Trophoblast cell (in vitro differentiated cells and primary cell): ENCODE results near the gene ERCC2.
A peak's percentile ranks its signal among the peaks of the same experiment; 100 is the strongest.

Experiments used
- DNase-seq, 2 donors: peaks; one replicate each; pipeline ENCODE4 v3.0.0-alpha.2; 2016
- H2AFZ ChIP-seq: 2 replicates; pipeline ENCODE4 v1.6.1; 2013; ENCODE audit warnings: low read length, moderate library complexity, mild to moderate bottlenecking; ENCODE audit not compliant: insufficient read depth, poor library complexity
- H2AK5ac ChIP-seq: 2 replicates; pipeline ENCODE4 v1.6.1; 2013; ENCODE audit warnings: mild to moderate bottlenecking, low read length
- H2BK120ac ChIP-seq: 2 replicates; pipeline ENCODE4 v1.6.1; 2013; ENCODE audit warnings: low read length, mild to moderate bottlenecking, moderate library complexity; ENCODE audit not compliant: insufficient read depth, poor library complexity
- H2BK12ac ChIP-seq: 2 replicates; pipeline ENCODE4 v1.6.1; 2013; ENCODE audit warnings: mild to moderate bottlenecking, low read length, moderate library complexity
- H2BK5ac ChIP-seq: 2 replicates; pipeline ENCODE4 v1.6.1; 2013; ENCODE audit warnings: low read length, low read depth, moderate library complexity, mild to moderate bottlenecking; ENCODE audit not compliant: poor library complexity
- H3K14ac ChIP-seq: 2 replicates; pipeline ENCODE4 v1.6.1; 2013; ENCODE audit warnings: mild to moderate bottlenecking, low read length
- H3K18ac ChIP-seq: 2 replicates; pipeline ENCODE4 v1.6.1; 2013; ENCODE audit warnings: mild to moderate bottlenecking, low read length
- H3K23ac ChIP-seq: 2 replicates; pipeline ENCODE4 v1.6.1; 2013; ENCODE audit warnings: low read length
- H3K27ac ChIP-seq: 2 replicates; pipeline ENCODE4 v1.5.1; 2013; ENCODE audit warnings: low read depth, mild to moderate bottlenecking, inconsistent platforms, low read length, moderate library complexity
- H3K27me3 ChIP-seq: 2 replicates; pipeline ENCODE4 v1.6.1; 2013; ENCODE audit warnings: inconsistent platforms, mild to moderate bottlenecking, low read length, moderate library complexity; ENCODE audit not compliant: insufficient read depth
- H3K36me3 ChIP-seq, 2 experiments: 1 replicate in 1 of 2; 2 replicates in 1 of 2; pipeline ENCODE4 v1.6.1; 2013; ENCODE audit warnings: low read length in 2 of 2, mild to moderate bottlenecking in 2 of 2, moderate library complexity in 1 of 2; ENCODE audit not compliant: insufficient read depth in 2 of 2, control insufficient read depth in 1 of 2
- H3K4ac ChIP-seq: 2 replicates; pipeline ENCODE4 v1.6.1; 2013; ENCODE audit warnings: low read depth, mild to moderate bottlenecking, low read length, moderate library complexity
- H3K4me1 ChIP-seq, 2 experiments: 1 replicate in 1 of 2; 2 replicates in 1 of 2; pipeline ENCODE4 v1.6.1; 2013; ENCODE audit warnings: low read length in 2 of 2, mild to moderate bottlenecking in 2 of 2, moderate library complexity in 1 of 2; ENCODE audit not compliant: insufficient read depth in 2 of 2, control insufficient read depth in 1 of 2
- H3K4me2 ChIP-seq: 2 replicates; pipeline ENCODE4 v1.6.1; 2013; ENCODE audit warnings: inconsistent platforms, mild to moderate bottlenecking, low read length, moderate library complexity
- H3K4me3 ChIP-seq: 2 replicates; pipeline ENCODE4 v1.5.1; 2013; ENCODE audit warnings: mild to moderate bottlenecking, low read depth, low read length, inconsistent platforms
- H3K79me1 ChIP-seq: one replicate; pipeline ENCODE4 v1.6.1; 2013; ENCODE audit warnings: low read length
- H3K79me2 ChIP-seq: 2 replicates; pipeline ENCODE4 v1.6.1; 2013; ENCODE audit warnings: low read length, mild to moderate bottlenecking; ENCODE audit not compliant: control insufficient read depth, insufficient read depth, poor library complexity
- H3K9ac ChIP-seq: 2 replicates; pipeline ENCODE4 v1.6.1; 2013; ENCODE audit warnings: mild to moderate bottlenecking, low read length
- H3K9me3 ChIP-seq: 2 replicates; pipeline ENCODE4 v1.6.1; 2013; ENCODE audit warnings: low read depth, mild to moderate bottlenecking, control low read depth, inconsistent platforms, low read length; ENCODE audit not compliant: insufficient read depth
- H4K12ac ChIP-seq: 2 replicates; pipeline ENCODE4 v1.6.1; 2013; ENCODE audit warnings: low read depth, mild to moderate bottlenecking, low read length, moderate library complexity
- H4K8ac ChIP-seq: 2 replicates; pipeline ENCODE4 v1.6.1; 2013; ENCODE audit warnings: low read depth, mild to moderate bottlenecking, low read length, moderate library complexity
- H4K91ac ChIP-seq: one replicate; pipeline ENCODE4 v1.6.1; 2013; ENCODE audit warnings: low read depth, mild to moderate bottlenecking, low read length, moderate library complexity
- WGBS: extraction: QIAGEN DNeasy Blood & Tissue Kit; methylation state at CpG from one replicate; pipeline ENCODE4 v1.1.7; 2013; ENCODE audit warnings: missing lambda C conversion rate; ENCODE audit not compliant: insufficient read length, insufficient coverage; ENCODE audit errors: extremely low coverage; 5-methylcytosine and 5-hydroxymethylcytosine counted together

The ERCC2 gene

GRCh38 chr19:45355402-45355801 lies 15.0 kb downstream of the ERCC2 start:
- no CpG with 5 or more reads among the region's 9 CpGs for WGBS
- DNase-seq: no peak

GRCh38 chr19:45354241-45354842 lies 16.0 kb downstream of the ERCC2 start:
- no CpG with 5 or more reads among the region's 11 CpGs for WGBS

More at GRCh38 chr19:45355402-45355801, 15.0 kb downstream of the ERCC2 start:
- H2BK120ac ChIP-seq: no peak overlapping the region
- H3K14ac ChIP-seq: no peak overlapping the region
- H3K9ac ChIP-seq: no peak overlapping the region
- H4K8ac ChIP-seq: no peak overlapping the region
- no peak overlapping the region for H2AK5ac ChIP-seq
- H3K23ac ChIP-seq: no peak overlapping the region
- no peak overlapping the region for H4K12ac ChIP-seq
- H3K27ac ChIP-seq: no peak overlapping the region
- no peaks in the 10 kb centered on the region for H3K79me2 ChIP-seq
- H3K4ac ChIP-seq: no peak overlapping the region
- H2BK5ac ChIP-seq: no peak overlapping the region
- H2BK12ac ChIP-seq: no peak overlapping the region
- H3K4me2 ChIP-seq: no peak overlapping the region
- H3K36me3 ChIP-seq: peaks cover 77 to 81% of the 10 kb centered on the region in 2 experiments
- H3K4me3 ChIP-seq: no peak overlapping the region
- H3K9me3 ChIP-seq: peaks cover 2% of the 10 kb centered on the region
- no peak overlapping the region for H3K18ac ChIP-seq
- H4K91ac ChIP-seq: no peak overlapping the region
- H3K79me1 ChIP-seq: no peaks in the 10 kb centered on the region
- H3K4me1 ChIP-seq: no peaks in the 10 kb centered on the region
- H2AFZ ChIP-seq: no peak overlapping the region
- no peaks in the 10 kb centered on the region for H3K27me3 ChIP-seq

GRCh38 chr19:45352914-45353796 lies 17.2 kb downstream of the ERCC2 start:
- no peak overlapping the region for H4K91ac ChIP-seq
- H3K14ac ChIP-seq: no peak overlapping the region
- no peaks in the 10 kb centered on the region for H3K79me2 ChIP-seq
- no peak for DNase-seq
- H3K27me3 ChIP-seq: no peaks in the 10 kb centered on the region
- peaks cover 75 to 83% of the 10 kb centered on the region in 2 experiments for H3K36me3 ChIP-seq
- H3K27ac ChIP-seq: no peak overlapping the region
- H3K18ac ChIP-seq: no peak overlapping the region
- no peaks in the 10 kb centered on the region for H3K79me1 ChIP-seq
- no peak overlapping the region for H3K9ac ChIP-seq
- no peak overlapping the region for H2AK5ac ChIP-seq
- H2AFZ ChIP-seq: no peak overlapping the region
- peaks cover 2% of the 10 kb centered on the region for H3K9me3 ChIP-seq
- no CpG with 5 or more reads among the region's 20 CpGs for WGBS
- no peak overlapping the region for H3K4me3 ChIP-seq
- no peak overlapping the region for H3K4ac ChIP-seq
- H4K12ac ChIP-seq: no peak overlapping the region
- H3K4me2 ChIP-seq: no peak overlapping the region
- no peak overlapping the region for H2BK12ac ChIP-seq
- H3K23ac ChIP-seq: no peak overlapping the region
- no peak overlapping the region for H2BK5ac ChIP-seq
- H4K8ac ChIP-seq: no peak overlapping the region
- H3K4me1 ChIP-seq: no peaks in the 10 kb centered on the region
- no peak overlapping the region for H2BK120ac ChIP-seq

More at GRCh38 chr19:45354241-45354842, 16.0 kb downstream of the ERCC2 start:
- Histone ChIP-seq H2BK5ac (no peak overlapping the region), H2AK5ac (no peak overlapping the region), H3K14ac (no peak overlapping the region), H3K23ac (no peak overlapping the region), H4K12ac (no peak overlapping the region), H2BK12ac (no peak overlapping the region), H3K9me3 (peaks cover 2% of the 10 kb centered on the region), H3K4ac (no peak overlapping the region), H2BK120ac (no peak overlapping the region), H3K4me1 (no peaks in the 10 kb centered on the region), H3K79me2 (no peaks in the 10 kb centered on the region), H3K9ac (no peak overlapping the region), H3K27ac (no peak overlapping the region), H3K18ac (no peak overlapping the region), H3K27me3 (no peaks in the 10 kb centered on the region), H4K91ac (no peak overlapping the region), H3K79me1 (no peaks in the 10 kb centered on the region), H3K36me3 (peaks cover 78 to 88% of the 10 kb centered on the region in 2 experiments), H3K4me3 (no peak overlapping the region), H2AFZ (no peak overlapping the region), H4K8ac (no peak overlapping the region), H3K4me2 (no peak overlapping the region)
- DNase-seq: no peak

GRCh38 chr19:45352471-45352870 lies 17.9 kb downstream of the ERCC2 start:
- WGBS: no CpG with 5 or more reads among the region's 20 CpGs
- Histone ChIP-seq H3K23ac (no peak overlapping the region), H4K91ac (no peak overlapping the region), H3K9me3 (peaks cover 4% of the 10 kb centered on the region), H3K4me3 (peak overlapping the region; percentile 7), H2BK120ac (no peak overlapping the region), H3K4me2 (no peak overlapping the region), H3K36me3 (peaks cover 72 to 81% of the 10 kb centered on the region in 2 experiments), H3K18ac (no peak overlapping the region), H4K8ac (no peak overlapping the region), H2AK5ac (no peak overlapping the region), H3K79me2 (no peaks in the 10 kb centered on the region), H3K79me1 (no peaks in the 10 kb centered on the region), H3K27me3 (no peaks in the 10 kb centered on the region), H2BK12ac (no peak overlapping the region), H3K4me1 (no peaks in the 10 kb centered on the region), H3K27ac (no peak overlapping the region), H3K9ac (no peak overlapping the region), H3K4ac (no peak overlapping the region), H2AFZ (no peak overlapping the region), H3K14ac (no peak overlapping the region), H4K12ac (no peak overlapping the region), H2BK5ac (no peak overlapping the region)
- DNase-seq: no peak
